ENCODE results near the gene EIF4H. TPM values are rescaled to one million over a fixed set of nuclear protein-coding genes. Genes with fewer than 3 reads are reported as not detected.
A peak's percentile ranks its signal among the peaks of the same experiment; 100 is the strongest.

Gene EIF4H
- polyA plus RNA-seq, 1 experiment: 393 TPM

DNA sequence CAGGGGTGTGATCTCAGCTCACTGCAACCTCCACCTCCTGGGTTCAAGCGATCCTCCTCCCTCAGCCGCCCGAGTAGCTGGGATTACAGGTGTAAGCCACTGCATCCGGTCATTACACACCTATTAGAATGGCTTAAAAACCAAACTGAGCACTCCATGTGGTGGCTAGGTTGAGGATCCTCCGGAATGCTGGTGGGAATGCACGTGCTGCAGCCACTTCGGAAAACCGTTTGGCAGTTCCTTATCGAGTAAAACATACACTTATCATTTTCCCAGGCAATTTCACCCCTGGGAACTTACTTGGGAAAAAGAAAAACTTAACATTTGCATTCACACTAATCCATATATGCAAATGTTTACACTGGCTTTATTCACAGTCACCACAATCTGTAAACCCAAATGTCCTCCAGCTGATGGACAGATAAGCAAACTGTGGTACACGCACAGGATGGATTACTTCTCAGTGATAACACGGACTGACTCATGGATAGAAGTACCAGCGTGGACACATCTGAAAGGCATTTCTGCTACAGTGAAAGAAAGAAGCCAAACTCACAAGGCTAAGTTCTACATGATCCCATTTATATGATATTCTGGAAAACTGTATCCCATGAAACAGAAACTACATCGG is 59.6 kb downstream of the EIF4H start:
- POLR2A ChIA-PET: no interaction called here
- Histone ChIP-seq H3K27me3 (ENCODE audit: control insufficient read depth, insufficient read depth, low read length) (no peaks in the 10 kb centered on the region), H3K4me3 (ENCODE audit: low read depth, low read length) (no peak overlapping the region), H3K36me3 (ENCODE audit: control insufficient read depth, insufficient read depth, low read length) (peaks cover 7% of the 10 kb centered on the region)
- TF ChIP-seq, protein P1, sequence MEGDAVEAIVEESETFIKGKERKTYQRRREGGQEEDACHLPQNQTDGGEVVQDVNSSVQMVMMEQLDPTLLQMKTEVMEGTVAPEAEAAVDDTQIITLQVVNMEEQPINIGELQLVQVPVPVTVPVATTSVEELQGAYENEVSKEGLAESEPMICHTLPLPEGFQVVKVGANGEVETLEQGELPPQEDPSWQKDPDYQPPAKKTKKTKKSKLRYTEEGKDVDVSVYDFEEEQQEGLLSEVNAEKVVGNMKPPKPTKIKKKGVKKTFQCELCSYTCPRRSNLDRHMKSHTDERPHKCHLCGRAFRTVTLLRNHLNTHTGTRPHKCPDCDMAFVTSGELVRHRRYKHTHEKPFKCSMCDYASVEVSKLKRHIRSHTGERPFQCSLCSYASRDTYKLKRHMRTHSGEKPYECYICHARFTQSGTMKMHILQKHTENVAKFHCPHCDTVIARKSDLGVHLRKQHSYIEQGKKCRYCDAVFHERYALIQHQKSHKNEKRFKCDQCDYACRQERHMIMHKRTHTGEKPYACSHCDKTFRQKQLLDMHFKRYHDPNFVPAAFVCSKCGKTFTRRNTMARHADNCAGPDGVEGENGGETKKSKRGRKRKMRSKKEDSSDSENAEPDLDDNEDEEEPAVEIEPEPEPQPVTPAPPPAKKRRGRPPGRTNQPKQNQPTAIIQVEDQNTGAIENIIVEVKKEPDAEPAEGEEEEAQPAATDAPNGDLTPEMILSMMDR (IDR thresholded peaks at IDR 0.05; ENCODE audit: insufficient read depth, low read depth, low read length): no peak
- CTCF ChIA-PET: interaction anchor here (1.1 kb wide), 1 partner anchor 14 kb away, joined by 3 read pairs; no protein-coding TSS in a partner anchor
- peak; percentile 2 for DNase-seq (ENCODE audit: low read depth)

DNA sequence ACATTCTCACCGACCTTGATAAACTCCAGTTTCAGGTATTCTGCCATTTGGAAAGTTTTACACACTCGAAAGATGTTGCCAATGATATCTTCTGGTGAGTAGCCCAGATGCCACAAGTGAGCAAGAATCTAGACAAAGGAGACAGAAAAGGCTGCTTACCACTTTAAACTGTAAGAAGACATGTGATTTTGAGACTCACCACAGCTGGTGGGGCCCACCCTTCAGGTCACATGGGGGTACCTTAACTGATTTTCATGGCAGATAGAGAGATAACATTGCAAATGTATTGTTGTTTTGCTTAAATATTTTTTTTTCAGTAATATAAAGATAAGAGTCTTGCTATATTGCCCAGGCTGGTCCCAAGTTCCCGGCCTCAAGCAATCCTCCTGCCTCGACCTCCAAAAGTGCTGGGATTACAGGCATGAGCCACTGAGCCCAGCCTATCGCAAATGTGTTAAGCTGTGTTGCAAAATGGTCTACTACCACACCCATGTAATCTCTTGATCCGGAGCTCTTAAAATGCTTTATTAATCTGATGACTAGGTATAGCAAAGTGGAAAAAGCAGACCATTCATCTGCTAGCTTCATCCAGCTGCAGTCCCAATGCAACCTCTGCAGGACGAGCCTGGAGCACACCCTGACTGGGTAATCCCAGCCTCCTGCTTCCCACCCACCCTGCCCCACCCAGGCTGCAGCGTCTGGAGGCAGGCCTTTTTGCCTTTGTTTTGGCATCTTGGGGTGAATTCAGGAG is 61.5 kb downstream of the EIF4H start:
- Histone ChIP-seq H3K27me3 (ENCODE audit: control insufficient read depth, insufficient read depth, low read length) (no peaks in the 10 kb centered on the region), H3K36me3 (ENCODE audit: control insufficient read depth, insufficient read depth, low read length) (peaks cover 11% of the 10 kb centered on the region), H3K4me3 (ENCODE audit: low read depth, low read length) (no peak overlapping the region)
- TF ChIP-seq, protein P1 (IDR thresholded peaks at IDR 0.05; ENCODE audit: insufficient read depth, low read depth, low read length): no peak
- no peak for DNase-seq (ENCODE audit: low read depth)
- CTCF ChIA-PET: interaction anchor here (1.0 to 1.2 kb wide), 2 partner anchors 165 to 166 kb away, joined by 4 to 8 read pairs; no protein-coding TSS in a partner anchor
- POLR2A ChIA-PET: no interaction called here

DNA sequence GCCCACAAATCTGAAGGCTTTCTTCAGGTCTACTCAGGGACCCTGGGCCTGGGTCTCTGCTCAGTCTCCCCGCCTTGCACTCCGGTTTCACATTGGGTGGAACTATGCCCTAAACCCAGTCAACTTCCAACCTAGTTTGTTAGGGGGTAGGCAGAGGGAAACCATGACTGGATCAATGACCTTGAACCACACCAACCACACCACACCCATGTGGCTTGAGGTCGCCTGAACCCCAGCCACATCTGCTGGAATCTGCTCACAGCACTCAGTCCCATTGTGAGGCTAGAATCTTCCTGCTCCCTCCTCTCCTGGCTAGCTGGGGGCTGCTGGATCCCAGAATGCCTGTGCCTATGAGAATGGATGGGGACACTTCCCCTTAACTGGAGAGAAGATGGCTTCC is 62.1 kb downstream of the EIF4H start:
- Histone ChIP-seq H3K4me3 (ENCODE audit: low read depth, low read length) (no peak overlapping the region), H3K27me3 (ENCODE audit: control insufficient read depth, insufficient read depth, low read length) (no peaks in the 10 kb centered on the region), H3K36me3 (ENCODE audit: control insufficient read depth, insufficient read depth, low read length) (peaks cover 10% of the 10 kb centered on the region)
- POLR2A ChIA-PET: no interaction called here
- TF ChIP-seq, protein P1 (IDR thresholded peaks at IDR 0.05; ENCODE audit: insufficient read depth, low read depth, low read length): no peak
- no peak for DNase-seq (ENCODE audit: low read depth)
- CTCF ChIA-PET: interaction anchor here (1.2 kb wide), 1 partner anchor 165 kb away, joined by 4 read pairs; no protein-coding TSS in a partner anchor

DNA sequence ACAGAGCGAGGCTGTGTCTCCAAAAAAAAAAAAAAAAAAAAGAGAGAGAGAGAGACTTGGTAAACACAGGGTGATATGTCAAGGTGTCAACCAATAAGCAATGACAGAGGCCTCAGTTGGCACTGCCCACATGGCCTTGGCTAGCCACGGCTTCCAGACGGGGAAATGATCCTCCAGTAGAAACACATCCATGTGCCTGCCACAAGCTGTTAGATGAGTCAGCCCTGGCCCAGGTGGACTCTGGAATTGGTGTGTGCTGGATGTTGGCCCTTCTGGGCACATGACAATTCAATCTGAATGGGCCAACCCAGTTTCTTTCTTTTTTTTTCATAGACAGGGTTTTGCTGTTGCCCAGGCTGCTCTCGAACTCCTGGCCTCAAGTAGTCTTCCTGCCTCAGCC is 66.3 kb downstream of the EIF4H start:
- POLR2A ChIA-PET: no interaction called here
- CTCF ChIA-PET: interaction anchor here (0.7 kb wide), 1 partner anchor 20 kb away, joined by 5 read pairs; no protein-coding TSS in a partner anchor
- H3K4me3 ChIP-seq (ENCODE audit: low read depth, low read length): no peak overlapping the region
- DNase-seq (ENCODE audit: low read depth): no peak
- H3K36me3 ChIP-seq (ENCODE audit: control insufficient read depth, insufficient read depth, low read length): peaks cover 13% of the 10 kb centered on the region
- TF ChIP-seq, protein P1 (IDR thresholded peaks at IDR 0.05; ENCODE audit: insufficient read depth, low read depth, low read length): no peak
- no peaks in the 10 kb centered on the region for H3K27me3 ChIP-seq (ENCODE audit: control insufficient read depth, insufficient read depth, low read length)

DNA sequence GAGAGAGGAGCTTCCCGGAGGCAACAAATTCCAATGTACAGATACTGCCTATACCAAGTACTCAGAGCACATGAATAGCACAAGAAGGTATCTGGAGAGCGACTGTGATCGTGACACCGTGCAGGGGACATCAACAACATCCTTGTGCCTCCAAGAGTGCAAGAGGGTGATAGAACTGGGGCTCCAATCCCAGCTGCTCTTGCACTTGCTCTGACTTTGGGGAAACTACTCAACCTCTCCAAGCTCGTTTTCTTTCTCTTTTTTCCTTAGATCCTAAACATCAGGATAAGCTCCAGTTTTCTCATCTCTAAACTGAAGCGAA is 67.9 kb downstream of the EIF4H start:
- Histone ChIP-seq H3K36me3 (ENCODE audit: control insufficient read depth, insufficient read depth, low read length) (peaks cover 13% of the 10 kb centered on the region), H3K27me3 (ENCODE audit: control insufficient read depth, insufficient read depth, low read length) (no peaks in the 10 kb centered on the region), H3K4me3 (ENCODE audit: low read depth, low read length) (no peak overlapping the region)
- TF ChIP-seq, protein P1 (IDR thresholded peaks at IDR 0.05; ENCODE audit: insufficient read depth, low read depth, low read length): no peak
- POLR2A ChIA-PET: no interaction called here
- CTCF ChIA-PET: no interaction called here
- DNase-seq (ENCODE audit: low read depth): no peak

Data from BJ (cell line).